ENCODE measurements around the gene CUL9.

CUL9 gene

GRCh38 chr6:43253401-43253800 is 71.4 kb downstream of the CUL9 start:
- DNase-seq (ENCODE audit: low read depth in 1 of 2, low spot score in 1 of 2) = no peak
- Histone ChIP-seq H3K27ac (replicated peaks) (no peak overlapping the region), H3K4me3 (replicated peaks; ENCODE audit: insufficient read depth, low read length) (no peak overlapping the region), H3K27me3 (ENCODE audit: insufficient read depth, poor library complexity, severe bottlenecking) (peaks cover 30% of the 10 kb centered on the region)
- TF ChIP-seq CTCF (IDR thresholded peaks at IDR 0.05; ENCODE audit: insufficient read depth, low read length) = no peak
- no peak for TF ChIP-seq POLR2AphosphoS5 (IDR thresholded peaks at IDR 0.05; ENCODE audit: low read depth)
- TF ChIP-seq REST (IDR thresholded peaks at IDR 0.05; ENCODE audit: insufficient replicate concordance, low read depth) = no peak
- no peak for TF ChIP-seq GABPA (IDR thresholded peaks at IDR 0.05; ENCODE audit: low read depth)
- TF ChIP-seq SPI1 (IDR thresholded peaks at IDR 0.05; ENCODE audit: borderline replicate concordance, low read depth) = no peak

- no peak for DNase-seq (ENCODE audit: low read depth in 1 of 2, low spot score in 1 of 2)
- TF ChIP-seq POLR2AphosphoS5 (IDR thresholded peaks at IDR 0.05; ENCODE audit: low read depth) = no peak
- TF ChIP-seq CTCF (IDR thresholded peaks at IDR 0.05; ENCODE audit: insufficient read depth, low read length) = no peak
- TF ChIP-seq SPI1 (IDR thresholded peaks at IDR 0.05; ENCODE audit: borderline replicate concordance, low read depth) = no peak
- TF ChIP-seq REST (IDR thresholded peaks at IDR 0.05; ENCODE audit: insufficient replicate concordance, low read depth) = no peak
- TF ChIP-seq GABPA (IDR thresholded peaks at IDR 0.05; ENCODE audit: low read depth) = no peak
- Histone ChIP-seq H3K27ac (replicated peaks) (no peak overlapping the region), H3K4me3 (replicated peaks; ENCODE audit: insufficient read depth, low read length) (no peak overlapping the region), H3K27me3 (ENCODE audit: insufficient read depth, poor library complexity, severe bottlenecking) (peaks cover 31% of the 10 kb centered on the region)
Measured at GRCh38 chr6:43254138-43254817, 72.3 kb downstream of the CUL9 start.

- TF ChIP-seq CTCF (IDR thresholded peaks at IDR 0.05; ENCODE audit: insufficient read depth, low read length) (no peak), REST (IDR thresholded peaks at IDR 0.05; ENCODE audit: insufficient replicate concordance, low read depth) (no peak), GABPA (IDR thresholded peaks at IDR 0.05; ENCODE audit: low read depth) (no peak), SPI1 (IDR thresholded peaks at IDR 0.05; ENCODE audit: borderline replicate concordance, low read depth) (no peak), POLR2AphosphoS5 (IDR thresholded peaks at IDR 0.05; ENCODE audit: low read depth) (no peak)
- Histone ChIP-seq H3K27ac (replicated peaks) (no peak overlapping the region), H3K27me3 (ENCODE audit: insufficient read depth, poor library complexity, severe bottlenecking) (peaks cover 31% of the 10 kb centered on the region), H3K4me3 (replicated peaks; ENCODE audit: insufficient read depth, low read length) (no peak overlapping the region)
- no peak for DNase-seq (ENCODE audit: low read depth in 1 of 2, low spot score in 1 of 2)
Measured at GRCh38 chr6:43254846-43255245, 72.8 kb downstream of the CUL9 start.

Measured in HL-60 (cell line).